ENCODE results near the gene PRR5L. TPM values are rescaled to one million over a fixed set of nuclear protein-coding genes. Genes with fewer than 3 reads are reported as not detected.

PRR5L gene
- total RNA-seq, 1 donor: 57.0 TPM

- no peak overlapping the region for H3K4me3 ChIP-seq (ENCODE audit: low read depth, low read length)
- DNase-seq (ENCODE audit: low read depth): no peak
- TF ChIP-seq, protein P1, sequence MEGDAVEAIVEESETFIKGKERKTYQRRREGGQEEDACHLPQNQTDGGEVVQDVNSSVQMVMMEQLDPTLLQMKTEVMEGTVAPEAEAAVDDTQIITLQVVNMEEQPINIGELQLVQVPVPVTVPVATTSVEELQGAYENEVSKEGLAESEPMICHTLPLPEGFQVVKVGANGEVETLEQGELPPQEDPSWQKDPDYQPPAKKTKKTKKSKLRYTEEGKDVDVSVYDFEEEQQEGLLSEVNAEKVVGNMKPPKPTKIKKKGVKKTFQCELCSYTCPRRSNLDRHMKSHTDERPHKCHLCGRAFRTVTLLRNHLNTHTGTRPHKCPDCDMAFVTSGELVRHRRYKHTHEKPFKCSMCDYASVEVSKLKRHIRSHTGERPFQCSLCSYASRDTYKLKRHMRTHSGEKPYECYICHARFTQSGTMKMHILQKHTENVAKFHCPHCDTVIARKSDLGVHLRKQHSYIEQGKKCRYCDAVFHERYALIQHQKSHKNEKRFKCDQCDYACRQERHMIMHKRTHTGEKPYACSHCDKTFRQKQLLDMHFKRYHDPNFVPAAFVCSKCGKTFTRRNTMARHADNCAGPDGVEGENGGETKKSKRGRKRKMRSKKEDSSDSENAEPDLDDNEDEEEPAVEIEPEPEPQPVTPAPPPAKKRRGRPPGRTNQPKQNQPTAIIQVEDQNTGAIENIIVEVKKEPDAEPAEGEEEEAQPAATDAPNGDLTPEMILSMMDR (IDR thresholded peaks at IDR 0.05; ENCODE audit: insufficient read depth, low read depth, low read length): no peak
Observed at GRCh38 chr11:36343436-36343835, 47.3 kb downstream of the PRR5L start.

GRCh38 chr11:36345084-36345511 is 49.0 kb downstream of the PRR5L start:
- no peak for DNase-seq (ENCODE audit: low read depth)
- no peak overlapping the region for H3K4me3 ChIP-seq (ENCODE audit: low read depth, low read length)
- TF ChIP-seq, protein P1 (IDR thresholded peaks at IDR 0.05; ENCODE audit: insufficient read depth, low read depth, low read length): no peak

- DNase-seq (ENCODE audit: low read depth): no peak
- TF ChIP-seq, protein P1 (IDR thresholded peaks at IDR 0.05; ENCODE audit: insufficient read depth, low read depth, low read length): no peak
- no peak overlapping the region for H3K4me3 ChIP-seq (ENCODE audit: low read depth, low read length)
Observed at GRCh38 chr11:36345535-36346141, 49.5 kb downstream of the PRR5L start.

- no peak overlapping the region for H3K4me3 ChIP-seq (ENCODE audit: low read depth, low read length)
- peak; percentile 67 for DNase-seq (ENCODE audit: low read depth)
- TF ChIP-seq, protein P1 (IDR thresholded peaks at IDR 0.05; ENCODE audit: insufficient read depth, low read depth, low read length): no peak
Observed at GRCh38 chr11:36346562-36347383, 50.7 kb downstream of the PRR5L start.

DNA sequence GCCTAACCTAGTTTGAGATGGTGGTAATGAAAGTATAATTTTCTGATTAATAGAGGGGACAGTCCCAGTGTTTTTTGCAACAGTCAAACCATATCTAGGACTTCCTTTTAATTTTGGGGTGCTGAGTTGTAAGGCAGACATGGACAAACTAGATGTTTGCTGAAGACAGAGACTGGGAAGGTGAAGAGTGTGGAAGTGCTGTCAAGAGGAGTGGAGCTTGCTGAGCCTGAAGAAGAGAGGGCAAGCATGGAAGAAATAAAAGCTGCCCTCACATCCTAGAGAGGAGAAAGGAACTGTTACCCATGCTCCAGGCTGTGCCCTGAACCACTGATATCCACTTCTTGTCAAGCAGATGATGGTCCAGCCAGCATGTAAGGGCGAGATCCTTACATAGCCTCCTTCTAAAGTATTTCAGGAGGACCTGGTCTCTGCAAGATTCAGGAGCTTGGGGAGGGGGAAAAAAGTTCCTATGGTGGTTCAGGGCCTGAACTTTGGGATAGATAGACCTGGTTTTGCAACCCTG is 51.4 kb downstream of the PRR5L start:
- TF ChIP-seq, protein P1 (IDR thresholded peaks at IDR 0.05; ENCODE audit: insufficient read depth, low read depth, low read length): no peak
- no peak overlapping the region for H3K4me3 ChIP-seq (ENCODE audit: low read depth, low read length)
- DNase-seq (ENCODE audit: low read depth): no peak

DNA sequence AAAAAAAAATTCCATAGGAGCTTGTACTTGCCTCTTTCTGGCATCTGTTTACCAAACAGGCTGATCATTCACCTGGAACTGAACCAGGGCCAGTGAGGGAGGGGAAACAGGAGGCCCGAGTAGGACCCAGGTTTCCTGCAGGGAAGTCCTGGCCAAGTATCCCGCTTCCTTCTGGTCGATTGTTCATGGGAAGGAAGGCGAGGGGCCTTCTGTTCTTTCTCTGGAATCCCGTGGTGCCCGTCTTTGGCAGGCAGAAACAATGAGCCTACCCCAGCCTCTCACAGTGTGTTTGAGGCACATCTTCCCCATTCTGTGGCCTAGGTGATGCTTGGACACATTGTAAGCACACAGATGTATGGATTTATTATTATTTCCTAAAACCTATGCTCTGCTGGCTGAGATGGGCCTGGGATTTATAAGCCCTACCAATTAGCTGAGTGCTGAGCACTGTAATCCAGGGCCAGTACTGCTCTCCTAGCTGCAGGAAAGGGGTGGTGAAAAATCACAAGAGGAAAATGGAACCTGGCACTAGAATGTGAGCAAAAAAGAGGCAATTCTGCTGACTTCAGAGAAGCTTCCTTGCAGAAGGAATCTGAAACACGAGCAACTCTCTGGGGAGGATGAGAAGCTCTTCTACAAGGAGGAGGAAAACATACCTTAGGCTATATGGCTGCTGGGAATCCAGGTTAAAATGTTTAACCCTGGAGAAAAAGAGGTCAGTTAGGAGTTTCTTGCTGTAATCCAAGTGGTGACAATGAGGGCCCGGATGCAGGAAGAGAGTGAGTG is 53.5 kb downstream of the PRR5L start:
- TF ChIP-seq, protein P1 (IDR thresholded peaks at IDR 0.05; ENCODE audit: insufficient read depth, low read depth, low read length): no peak
- DNase-seq (ENCODE audit: low read depth): no peak
- no peak overlapping the region for H3K4me3 ChIP-seq (ENCODE audit: low read depth, low read length)

Data from fibroblast of villous mesenchyme (primary cell).